NCI-H2196 (cell line): ENCODE results near the gene RFX3.

Source experiments
- DNase-seq: peaks from one replicate; lab custom pipeline; 2025; ENCODE audit not compliant: unreplicated experiment; lab: John Stamatoyannopoulos, UW

Gene RFX3

GRCh38 chr9:3478549-3478953, 47.2 kb downstream of the RFX3 start:
- no peak for DNase-seq

GRCh38 chr9:3477236-3477834, 48.5 kb downstream of the RFX3 start:
- DNase-seq = no peak

- DNase-seq = no peak
Measured at GRCh38 chr9:3475300-3476020, 50.3 kb downstream of the RFX3 start.

GRCh38 chr9:3474821-3475220, 51.0 kb downstream of the RFX3 start:
- DNase-seq = no peak

- DNase-seq = no peak
Measured at GRCh38 chr9:3473405-3473804, 52.4 kb downstream of the RFX3 start.

- DNase-seq = no peak
Measured at GRCh38 chr9:3471883-3472282, 53.9 kb downstream of the RFX3 start.

- DNase-seq = no peak
Measured at GRCh38 chr9:3468421-3469205, 57.2 kb downstream of the RFX3 start.

GRCh38 chr9:3467593-3468219, 58.1 kb downstream of the RFX3 start:
- DNase-seq = peak; percentile 84

GRCh38 chr9:3464033-3464638, 61.7 kb downstream of the RFX3 start:
- DNase-seq = no peak

GRCh38 chr9:3458806-3459475, 66.9 kb downstream of the RFX3 start:
- peak; percentile 52 for DNase-seq

- DNase-seq = no peak
Measured at GRCh38 chr9:3457175-3457574, 68.6 kb downstream of the RFX3 start.

- DNase-seq = no peak
Measured at GRCh38 chr9:3455717-3456116, 70.1 kb downstream of the RFX3 start.

- DNase-seq = no peak
Measured at GRCh38 chr9:3455094-3455493, 70.7 kb downstream of the RFX3 start.

GRCh38 chr9:3451956-3452355, 73.8 kb downstream of the RFX3 start:
- no peak for DNase-seq

- no peak for DNase-seq
Measured at GRCh38 chr9:3447788-3448187, 78.0 kb downstream of the RFX3 start.

- no peak for DNase-seq
Measured at GRCh38 chr9:3447143-3447542, 78.7 kb downstream of the RFX3 start.

GRCh38 chr9:3446313-3446712, 79.5 kb downstream of the RFX3 start:
- DNase-seq = no peak

- DNase-seq = no peak
Measured at GRCh38 chr9:3444016-3444415, 81.8 kb downstream of the RFX3 start.

- peak; percentile 46 for DNase-seq
Measured at GRCh38 chr9:3441197-3441816, 84.5 kb downstream of the RFX3 start.
